ENCODE measurements around the gene STK25.

DNA sequence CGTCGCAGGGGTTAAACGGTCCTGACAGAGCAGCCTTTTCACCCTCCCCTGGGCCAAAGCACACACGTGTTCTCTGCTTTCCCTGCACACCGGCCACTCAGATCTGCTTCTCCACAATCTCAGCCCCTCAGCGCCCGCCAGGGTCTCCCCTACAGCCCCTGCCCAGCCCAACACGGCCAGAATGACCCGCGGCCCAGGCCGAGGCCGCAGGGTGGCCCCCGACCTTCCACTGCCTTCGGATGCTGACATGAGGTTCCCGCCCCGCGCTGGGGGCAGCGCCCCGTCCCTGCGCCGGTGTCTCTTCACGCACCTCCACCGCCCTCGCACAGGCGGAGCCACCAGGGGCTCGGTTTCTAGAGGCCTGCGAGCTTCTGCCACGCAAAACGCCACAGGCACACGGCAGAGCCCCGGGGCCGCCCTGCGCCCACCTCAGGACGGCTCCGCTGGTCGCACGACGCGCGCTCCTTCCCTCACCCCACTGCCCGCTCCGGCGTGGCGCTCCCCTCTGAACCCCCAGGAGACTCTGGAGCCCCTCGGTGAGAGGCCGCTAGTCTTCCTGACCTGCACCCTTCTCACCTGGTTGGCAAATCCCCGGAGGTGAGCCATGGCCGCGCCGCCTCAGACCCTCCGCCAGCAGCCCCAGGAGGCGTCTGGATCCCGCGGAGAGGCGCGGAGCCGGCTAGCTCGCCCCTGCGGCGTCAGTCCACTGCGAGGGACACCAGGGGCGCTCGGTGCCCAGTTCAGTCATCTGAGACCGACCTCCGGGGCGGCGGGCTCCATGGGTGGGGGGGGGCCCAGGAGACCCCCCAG lies 749 bp downstream of the STK25 start:
- TF ChIP-seq, protein P1, sequence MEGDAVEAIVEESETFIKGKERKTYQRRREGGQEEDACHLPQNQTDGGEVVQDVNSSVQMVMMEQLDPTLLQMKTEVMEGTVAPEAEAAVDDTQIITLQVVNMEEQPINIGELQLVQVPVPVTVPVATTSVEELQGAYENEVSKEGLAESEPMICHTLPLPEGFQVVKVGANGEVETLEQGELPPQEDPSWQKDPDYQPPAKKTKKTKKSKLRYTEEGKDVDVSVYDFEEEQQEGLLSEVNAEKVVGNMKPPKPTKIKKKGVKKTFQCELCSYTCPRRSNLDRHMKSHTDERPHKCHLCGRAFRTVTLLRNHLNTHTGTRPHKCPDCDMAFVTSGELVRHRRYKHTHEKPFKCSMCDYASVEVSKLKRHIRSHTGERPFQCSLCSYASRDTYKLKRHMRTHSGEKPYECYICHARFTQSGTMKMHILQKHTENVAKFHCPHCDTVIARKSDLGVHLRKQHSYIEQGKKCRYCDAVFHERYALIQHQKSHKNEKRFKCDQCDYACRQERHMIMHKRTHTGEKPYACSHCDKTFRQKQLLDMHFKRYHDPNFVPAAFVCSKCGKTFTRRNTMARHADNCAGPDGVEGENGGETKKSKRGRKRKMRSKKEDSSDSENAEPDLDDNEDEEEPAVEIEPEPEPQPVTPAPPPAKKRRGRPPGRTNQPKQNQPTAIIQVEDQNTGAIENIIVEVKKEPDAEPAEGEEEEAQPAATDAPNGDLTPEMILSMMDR (conservative IDR thresholded peaks at IDR 0.05; ENCODE audit: low read depth, low read length): no peak
- TF ChIP-seq EZH2 (IDR thresholded peaks at IDR 0.05; ENCODE audit: borderline replicate concordance, low read depth, low read length, poor library complexity, severe bottlenecking): no peak

Data from A673 (cell line).